Naive thymus-derived CD4-positive, alpha-beta T cell (primary cell): ENCODE data around the gene COMT. TPM values are rescaled to one million over a fixed set of nuclear protein-coding genes. Genes with fewer than 3 reads are reported as not detected.
A peak's percentile ranks its signal among the peaks of the same experiment; 100 is the strongest.

Experiments used
- ATAC-seq: fragments of 150-1000 bp; cut with Tn5 transposase; 2 replicates; pipeline ENCODE4 v1.10.0; 2021; ENCODE audit warnings: mild to moderate bottlenecking, moderate library complexity
- CTCF ChIA-PET: fragments of 350-600 bp; sonication (Branson Sonifier 250); formaldehyde crosslinking; loops from one replicate; lab custom pipeline; 2021; ENCODE audit warnings: antibody characterized with exemption; lab: Charles Lee
- POLR2A ChIA-PET: fragments of 350-600 bp; sonication (Branson Sonifier 250); formaldehyde crosslinking; loops from one replicate; lab custom pipeline; 2021; ENCODE audit warnings: antibody characterized with exemption, inconsistent platforms; lab: Charles Lee
- DNase-seq, 9 donors: peaks; one replicate each; pipeline versions ENCODE4 v3.0.0 to v3.0.0-alpha.2; 2020 to 2022; ENCODE audit warnings: mixed read lengths in 1 of 9
- H3K27ac ChIP-seq: one replicate; pipeline ENCODE4 v1.7.0; 2013; ENCODE audit warnings: mild to moderate bottlenecking, low read depth, low read length, moderate library complexity
- H3K27me3 ChIP-seq, 2 donors: one replicate each; pipeline ENCODE4 v1.7.0; 2013; ENCODE audit warnings: low read length in 2 of 2, mild to moderate bottlenecking in 2 of 2, moderate library complexity in 2 of 2; ENCODE audit not compliant: control insufficient read depth in 2 of 2, insufficient read depth in 2 of 2
- H3K36me3 ChIP-seq, 3 experiments: 1 replicate in 2 of 3; 2 replicates in 1 of 3; pipeline ENCODE4 v1.7.0; 2013; ENCODE audit warnings: low read length in 3 of 3, mild to moderate bottlenecking in 3 of 3, moderate library complexity in 1 of 3; ENCODE audit not compliant: insufficient read depth in 3 of 3, control insufficient read depth in 2 of 3
- H3K4me1 ChIP-seq, 2 donors: one replicate each; pipeline ENCODE4 v1.7.0; 2013; ENCODE audit warnings: low read length in 2 of 2, mild to moderate bottlenecking in 2 of 2, moderate library complexity in 1 of 2; ENCODE audit not compliant: control insufficient read depth in 2 of 2, insufficient read depth in 2 of 2
- H3K4me3 ChIP-seq: 2 replicates; pipeline ENCODE4 v1.7.0; 2013; ENCODE audit warnings: mild to moderate bottlenecking, low read length
- H3K9me3 ChIP-seq, 3 experiments: 1 replicate in 2 of 3; 2 replicates in 1 of 3; pipeline ENCODE4 v1.7.0; 2013; ENCODE audit warnings: low read length in 3 of 3; ENCODE audit not compliant: control insufficient read depth in 2 of 3
- H3K27ac Mint-ChIP-seq, 9 donors: one replicate each; pipeline ENCODE4 v1.8.0; 2020 to 2022; ENCODE audit warnings: mixed read lengths in 9 of 9, mild to moderate bottlenecking in 8 of 9, moderate library complexity in 5 of 9, inconsistent platforms in 2 of 9
- H3K27me3 Mint-ChIP-seq, 5 donors: one replicate each; pipeline ENCODE4 v1.8.0; 2021 to 2022; ENCODE audit warnings: mixed read lengths in 5 of 5, mild to moderate bottlenecking in 1 of 5
- H3K36me3 Mint-ChIP-seq, 5 donors: one replicate each; pipeline ENCODE4 v1.8.0; 2020 to 2022; ENCODE audit warnings: mixed read lengths in 5 of 5, mild to moderate bottlenecking in 3 of 5, inconsistent platforms in 1 of 5
- H3K4me1 Mint-ChIP-seq, 7 donors: one replicate each; pipeline ENCODE4 v1.8.0; 2020 to 2022; ENCODE audit warnings: mixed read lengths in 7 of 7, mild to moderate bottlenecking in 3 of 7, inconsistent platforms in 1 of 7
- H3K4me3 Mint-ChIP-seq, 10 donors: one replicate each; pipeline ENCODE4 v1.8.0; 2020 to 2022; ENCODE audit warnings: mild to moderate bottlenecking in 10 of 10, mixed read lengths in 10 of 10, moderate library complexity in 6 of 10, inconsistent platforms in 2 of 10
- H3K9me3 Mint-ChIP-seq, 11 donors: one replicate each; pipeline ENCODE4 v1.8.0; 2020 to 2022; ENCODE audit warnings: mixed read lengths in 11 of 11, mild to moderate bottlenecking in 4 of 11, inconsistent platforms in 1 of 11, moderate library complexity in 1 of 11
- intact Hi-C, 2 donors: fragments of 100-400 bp; cut with micrococcal nuclease; formaldehyde crosslinking; loops; one replicate each; pipeline ENCODE4 v1.15.1; 2023
- polyA plus RNA-seq, 2 donors: library from polyadenylated mRNA; unstranded; fragments of 300-500 nt; fragmentation: Illumina TruSeq; gene quantifications; one replicate each; pipeline ENCODE4 v1.2.3, GENCODE V29; 2021
- total RNA-seq, 6 experiments: library from RNA in 5 of 6; stranded (reverse) in 5 of 6; gene quantifications; 1 replicate in 5 of 6; 2 replicates in 1 of 6; pipeline ENCODE4 v1.2.3 and lab custom pipeline; 2021 to 2026

Gene COMT
- total and polyA plus RNA-seq, 7 experiments from 2014 or later, result 30.0 to 105 (median 56.0) TPM

- DNase-seq (peak in 2 of 9 donors; percentile 22 to 28), ATAC-seq (no peak)
- H3K27me3 ChIP-seq, result no peaks in the 10 kb centered on the region
- H3K9me3 ChIP-seq, result no peaks in the 10 kb centered on the region
- Mint-ChIP-seq H3K4me3 (no peak overlapping the region), H3K27ac (no peak overlapping the region), H3K36me3 (no peaks in the 10 kb centered on the region), H3K4me1 (peaks cover 0 to 19% (median 13%) of the 10 kb centered on the region in 7 donors), H3K27me3 (peaks cover 0 to 33% (median 0%) of the 10 kb centered on the region in 5 donors), H3K9me3 (no peaks in the 10 kb centered on the region)
- intact Hi-C loops, result loop anchor here in 1 of 2 donors (1.0 kb wide), 1 partner anchor 43 kb away; no protein-coding TSS in a partner anchor
- ChIA-PET POLR2A (interaction anchor here (1.1 kb wide), 1 partner anchor 8 kb away, joined by 4 read pairs; no protein-coding TSS in a partner anchor), CTCF (interaction anchor here (0.8 to 1.2 kb wide), 2 partner anchors 42 to 65 kb away, joined by 3 to 4 read pairs; no protein-coding TSS in a partner anchor)
- H3K4me1 ChIP-seq, result peaks cover 4 to 5% of the 10 kb centered on the region in 2 donors
- peaks cover 0 to 4% (median 0%) of the 10 kb centered on the region in 3 experiments for H3K36me3 ChIP-seq
- no peak overlapping the region for H3K27ac ChIP-seq
- H3K4me3 ChIP-seq, result no peak overlapping the region
These were observed 71.9 kb downstream of the COMT start for GRCh38 chr22:20013382-20013871.

GRCh38 chr22:20014526-20015186, 73.1 kb downstream of the COMT start:
- peaks cover 4 to 5% of the 10 kb centered on the region in 2 donors for H3K4me1 ChIP-seq
- peaks cover 0 to 19% (median 14%) of the 10 kb centered on the region in 7 donors for H3K4me1 Mint-ChIP-seq
- no peaks in the 10 kb centered on the region for H3K36me3 Mint-ChIP-seq
- H3K9me3 Mint-ChIP-seq, result no peaks in the 10 kb centered on the region
- ATAC-seq (no peak), DNase-seq (no peak)
- ChIA-PET CTCF (interaction anchor here (0.7 kb wide), 1 partner anchor 59 kb away, joined by 3 read pairs; no protein-coding TSS in a partner anchor), POLR2A (interaction anchor here (0.5 kb wide), 1 partner anchor 56 kb away, joined by 4 read pairs; no protein-coding TSS in a partner anchor)
- no peaks in the 10 kb centered on the region for H3K27me3 ChIP-seq
- no peaks in the 10 kb centered on the region for H3K9me3 ChIP-seq
- H3K27ac ChIP-seq, result no peak overlapping the region
- no peak overlapping the region for H3K27ac Mint-ChIP-seq
- peak overlapping the region in 7 of 10 donors; percentile 55 to 83 (median 74) for H3K4me3 Mint-ChIP-seq
- H3K4me3 ChIP-seq, result no peak overlapping the region
- H3K36me3 ChIP-seq, result peaks cover 0 to 4% (median 0%) of the 10 kb centered on the region in 3 experiments
- intact Hi-C loops, result loop anchor here in 1 of 2 donors (5.0 kb wide), 1 partner anchor 157 kb away; no protein-coding TSS in a partner anchor
- peaks cover 0 to 40% (median 0%) of the 10 kb centered on the region in 5 donors for H3K27me3 Mint-ChIP-seq

DNA sequence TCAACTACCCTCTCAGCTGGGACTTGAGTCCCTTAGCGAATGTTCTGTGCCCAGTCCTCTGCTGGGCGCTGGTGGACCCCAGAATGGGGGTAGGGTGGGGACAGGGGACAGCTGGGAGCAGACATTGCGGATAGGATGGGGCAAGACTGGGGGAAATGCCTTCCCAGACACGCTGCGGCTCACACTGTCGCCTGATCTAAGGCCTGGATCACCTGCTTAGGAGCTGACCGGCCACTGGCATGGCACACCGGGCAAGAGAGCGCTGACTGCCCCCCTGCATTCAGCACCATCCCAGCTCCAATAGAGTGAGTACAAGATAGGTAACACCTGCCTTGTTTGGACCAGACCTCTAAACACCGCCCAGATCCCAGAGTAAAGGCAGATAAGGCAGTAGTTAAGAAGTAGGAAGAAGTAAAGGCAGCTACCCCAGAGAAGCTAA, 73.6 kb downstream of the COMT start:
- intact Hi-C loops, result loop anchor here in 1 of 2 donors (5.0 kb wide), 1 partner anchor 158 kb away; no protein-coding TSS in a partner anchor
- no peak overlapping the region for H3K4me3 ChIP-seq
- H3K36me3 Mint-ChIP-seq, result no peaks in the 10 kb centered on the region
- H3K9me3 Mint-ChIP-seq, result no peaks in the 10 kb centered on the region
- peaks cover 0 to 40% (median 0%) of the 10 kb centered on the region in 5 donors for H3K27me3 Mint-ChIP-seq
- ATAC-seq (no peak), DNase-seq (no peak)
- peaks cover 0 to 22% (median 18%) of the 10 kb centered on the region in 7 donors for H3K4me1 Mint-ChIP-seq
- H3K4me1 ChIP-seq, result peaks cover 7% of the 10 kb centered on the region in 2 donors
- H3K9me3 ChIP-seq, result no peaks in the 10 kb centered on the region
- H3K36me3 ChIP-seq, result peaks cover 0 to 4% (median 0%) of the 10 kb centered on the region in 3 experiments
- H3K4me3 Mint-ChIP-seq, result peak overlapping the region; percentile 55 to 83 (median 76)
- ChIA-PET CTCF (interaction anchor here (0.7 to 1.0 kb wide), 2 partner anchors 44 to 59 kb away, joined by 3 read pairs; no protein-coding TSS in a partner anchor), POLR2A (interaction anchor here (0.5 to 1.0 kb wide), 2 partner anchors 25 to 57 kb away, joined by 3 to 4 read pairs; no protein-coding TSS in a partner anchor)
- no peaks in the 10 kb centered on the region for H3K27me3 ChIP-seq
- no peak overlapping the region for H3K27ac ChIP-seq
- peak overlapping the region in 1 of 9 donors; percentile 16 for H3K27ac Mint-ChIP-seq

DNA sequence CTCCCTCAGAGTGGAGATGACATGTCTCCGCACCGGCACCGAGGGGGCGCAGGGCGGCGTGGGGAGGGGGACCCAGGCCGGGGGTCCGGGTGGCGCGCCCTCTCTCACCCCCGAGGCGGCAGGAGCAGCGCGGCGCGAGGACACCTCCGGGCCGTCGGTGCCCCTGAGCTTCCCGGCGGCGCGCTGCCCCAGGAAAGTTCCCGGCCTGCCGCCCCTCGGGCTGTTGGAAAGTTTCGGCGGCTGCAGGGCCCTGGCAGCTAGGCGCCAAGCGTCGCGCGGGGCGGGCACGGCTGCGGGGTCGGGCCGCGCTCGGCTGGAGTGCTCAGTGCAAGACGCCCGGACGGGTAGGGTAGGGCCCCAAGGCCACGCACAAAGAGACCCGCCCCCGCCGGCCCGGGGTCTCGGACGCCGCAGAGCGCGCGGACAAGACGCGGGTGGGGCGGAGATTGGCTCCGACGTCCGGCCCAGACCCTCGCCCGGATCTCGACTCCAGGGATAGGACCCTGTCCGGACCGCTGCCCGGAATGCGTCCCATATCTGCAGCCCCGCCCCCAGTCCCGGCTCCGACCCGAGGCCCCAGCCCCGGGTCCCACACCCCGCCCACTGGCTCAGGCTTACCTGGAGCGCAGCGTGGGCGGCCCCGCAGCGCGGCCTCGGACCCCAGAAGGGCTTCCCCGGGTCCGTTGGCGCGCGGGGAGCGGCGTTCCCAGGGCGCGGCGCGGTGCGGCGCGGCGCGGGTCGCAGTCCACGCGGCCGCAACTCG, 74.6 kb downstream of the COMT start:
- no peaks in the 10 kb centered on the region for H3K36me3 Mint-ChIP-seq
- intact Hi-C loops, result loop anchor here (1.0 to 5.0 kb wide), 5 partner anchors 29 to 159 kb away; partner anchors contain the start of genes TRMT2A (in 1 of the 2) and ZDHHC8 (in 1 of the 2)

DNA sequence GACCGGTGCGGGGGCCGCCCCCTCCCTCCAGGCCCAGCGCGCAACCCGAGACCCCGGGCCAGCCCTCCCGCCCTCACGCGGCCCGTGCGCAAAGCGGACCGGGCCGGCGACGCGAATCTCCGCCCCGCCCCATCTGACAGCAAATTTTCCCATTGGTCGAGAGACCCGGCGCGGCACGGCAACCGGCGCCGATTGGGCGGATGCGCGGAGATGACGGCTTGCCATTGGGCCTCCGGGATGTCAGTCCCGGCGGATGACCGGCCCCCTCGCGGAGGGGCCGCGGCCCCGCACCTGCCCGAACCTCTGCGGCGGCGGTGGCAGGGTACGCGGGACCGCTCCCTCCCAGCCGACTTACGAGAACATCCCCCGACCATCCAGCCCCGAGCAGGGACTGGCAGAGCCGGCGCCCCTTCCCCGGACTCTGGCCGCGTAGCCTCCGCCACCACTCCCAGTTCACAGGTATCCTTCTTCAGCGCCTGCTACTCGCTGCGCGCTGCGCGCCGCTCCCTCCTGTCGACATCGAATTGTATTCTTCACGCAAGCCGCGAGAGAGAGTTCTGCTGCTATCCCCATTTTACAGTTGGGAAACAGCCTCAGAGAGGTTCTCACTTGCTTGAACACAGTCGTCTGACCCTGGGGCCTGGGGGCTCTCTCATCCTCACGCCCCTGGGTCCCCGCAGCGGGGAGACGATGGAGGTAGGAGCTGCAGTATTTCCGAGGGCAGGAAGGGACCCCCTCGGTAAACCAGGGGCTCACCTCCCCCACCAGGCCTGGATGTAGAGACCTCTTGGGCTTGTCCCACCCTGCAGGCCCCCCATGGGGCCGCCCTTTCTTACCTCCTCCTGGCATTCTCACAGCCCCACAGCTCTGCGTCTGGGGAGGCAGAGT, 75.4 kb downstream of the COMT start, which contains the start of gene ARVCF:
Gene ARVCF, minus strand, starts transcription at position 90 of the 888 bp plus-strand sequence. CDS start 26,029 bp downstream, outside the sequence.
- intact Hi-C loops, result loop anchor here (1.0 to 5.0 kb wide), 6 partner anchors 30 to 282 kb away; partner anchors contain the start of genes ZDHHC8 (in 2 of the 2) and TRMT2A (in 1 of the 2)
- Histone ChIP-seq H3K27me3 (no peaks in the 10 kb centered on the region), H3K9me3 (no peaks in the 10 kb centered on the region), H3K36me3 (peaks cover 0 to 10% (median 0%) of the 10 kb centered on the region in 3 experiments), H3K27ac (peak within 1 kb of the TSS; percentile 66), H3K4me3 (peak within 1 kb of the TSS; percentile 78), H3K4me1 (peaks cover 11 to 19% of the 10 kb centered on the region in 2 donors)
- H3K27me3 Mint-ChIP-seq, result peaks cover 0 to 40% (median 0%) of the 10 kb centered on the region in 5 donors
- peak; percentile 84 to 95 (median 91) for DNase-seq
- POLR2A ChIA-PET, result interaction anchor here (0.7 to 1.2 kb wide), 3 partner anchors 9 to 16 kb away, joined by 3 read pairs; no protein-coding TSS in a partner anchor
- CTCF ChIA-PET, result interaction anchor here (0.6 kb wide), 1 partner anchor 85 kb away, joined by 3 read pairs; no protein-coding TSS in a partner anchor
- no peaks in the 10 kb centered on the region for H3K36me3 Mint-ChIP-seq
- H3K4me1 Mint-ChIP-seq, result peaks cover 3 to 34% (median 22%) of the 10 kb centered on the region in 7 donors
- H3K4me3 Mint-ChIP-seq, result peak within 1 kb of the TSS; percentile 83 to 93 (median 90)
- H3K9me3 Mint-ChIP-seq, result peaks cover 0 to 2% (median 0%) of the 10 kb centered on the region in 11 donors
- H3K27ac Mint-ChIP-seq, result peak within 1 kb of the TSS in 7 of 9 donors; percentile 40 to 81 (median 67)
- peak; percentile 74 for ATAC-seq

More for the DNA sequence above, 74.6 kb downstream of the COMT start:
- H3K27me3 ChIP-seq, result no peaks in the 10 kb centered on the region
- peaks cover 0 to 26% (median 19%) of the 10 kb centered on the region in 7 donors for H3K4me1 Mint-ChIP-seq
- peaks cover 10 to 11% of the 10 kb centered on the region in 2 donors for H3K4me1 ChIP-seq
- H3K4me3 ChIP-seq, result peak overlapping the region; percentile 78
- no peak for ATAC-seq
- peak overlapping the region; percentile 35 for H3K27ac ChIP-seq
- ChIA-PET CTCF (interaction anchor here (0.6 to 1.0 kb wide), 2 partner anchors 45 to 285 kb away, joined by 3 read pairs; no protein-coding TSS in a partner anchor), POLR2A (interaction anchor here (1.0 kb wide), 1 partner anchor 26 kb away, joined by 3 read pairs; no protein-coding TSS in a partner anchor)
- peak overlapping the region in 6 of 10 donors; percentile 23 to 90 (median 86) for H3K4me3 Mint-ChIP-seq
- H3K9me3 ChIP-seq, result no peaks in the 10 kb centered on the region
- H3K27ac Mint-ChIP-seq, result no peak overlapping the region
- peaks cover 0 to 6% (median 0%) of the 10 kb centered on the region in 3 experiments for H3K36me3 ChIP-seq
- H3K9me3 Mint-ChIP-seq, result peaks cover 0 to 2% (median 0%) of the 10 kb centered on the region in 11 donors
- H3K27me3 Mint-ChIP-seq, result peaks cover 0 to 40% (median 0%) of the 10 kb centered on the region in 5 donors
- peak in 3 of 9 donors; percentile 9 to 28 (median 18) for DNase-seq
